HG03159 (cell line): ENCODE data around the gene GET4.
"Not testable (repeated sequence)": the region's sequence is repeated elsewhere in the genome, so short reads cannot be mapped to it uniquely, and the experiment has no call there.

Experiments used
- ATAC-seq: cut with Tn5 transposase; IDR thresholded peaks from one replicate; pipeline ENCODE4 v1.9.1; 2021; ENCODE audit warnings: mild to moderate bottlenecking, moderate library complexity; ENCODE audit not compliant: unreplicated experiment

GET4 gene

DNA sequence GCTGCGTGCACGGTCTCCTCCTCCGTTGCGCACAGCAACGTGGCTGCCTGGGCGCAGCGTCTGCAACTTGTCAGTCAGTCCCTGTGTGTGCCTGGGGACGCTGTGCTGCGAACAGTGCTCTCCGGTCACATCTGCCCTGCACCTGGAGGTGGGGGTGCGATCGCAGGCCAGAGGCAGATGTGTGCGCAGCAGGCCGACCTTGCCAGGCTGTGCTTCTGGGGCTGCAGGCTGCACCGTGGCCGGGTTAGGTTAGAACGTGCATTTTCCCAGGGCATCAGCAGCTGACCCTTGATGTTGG is 8.2 kb upstream of the GET4 start:
- ATAC-seq, result no peak

DNA sequence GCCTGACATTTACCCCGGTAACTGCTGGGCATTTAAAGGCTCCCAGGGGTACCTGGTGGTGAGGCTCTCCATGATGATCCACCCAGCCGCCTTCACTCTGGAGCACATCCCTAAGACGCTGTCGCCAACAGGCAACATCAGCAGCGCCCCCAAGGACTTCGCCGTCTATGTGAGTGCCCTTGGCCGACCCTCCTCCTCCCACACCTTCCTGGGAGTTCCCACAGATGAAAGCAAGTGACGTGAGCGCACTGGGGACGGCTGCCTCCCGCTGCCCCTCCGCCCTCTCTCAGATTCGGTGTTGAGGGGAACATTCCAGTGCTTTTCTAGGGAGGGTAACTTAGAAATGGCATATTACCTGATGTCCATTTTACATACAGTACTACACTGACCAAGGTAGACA is 7.0 kb upstream of the GET4 start:
- ATAC-seq, result no peak

GRCh38 chr7:871900-872537 is 4.3 kb upstream of the GET4 start:
- ATAC-seq, result no peak

GRCh38 chr7:872685-873084 is 3.7 kb upstream of the GET4 start:
- not testable (repeated sequence) for ATAC-seq

GRCh38 chr7:873367-874002 is 2.9 kb upstream of the GET4 start:
- no peak for ATAC-seq

GRCh38 chr7:874031-874749 is 2.2 kb upstream of the GET4 start:
- ATAC-seq, result no peak

DNA sequence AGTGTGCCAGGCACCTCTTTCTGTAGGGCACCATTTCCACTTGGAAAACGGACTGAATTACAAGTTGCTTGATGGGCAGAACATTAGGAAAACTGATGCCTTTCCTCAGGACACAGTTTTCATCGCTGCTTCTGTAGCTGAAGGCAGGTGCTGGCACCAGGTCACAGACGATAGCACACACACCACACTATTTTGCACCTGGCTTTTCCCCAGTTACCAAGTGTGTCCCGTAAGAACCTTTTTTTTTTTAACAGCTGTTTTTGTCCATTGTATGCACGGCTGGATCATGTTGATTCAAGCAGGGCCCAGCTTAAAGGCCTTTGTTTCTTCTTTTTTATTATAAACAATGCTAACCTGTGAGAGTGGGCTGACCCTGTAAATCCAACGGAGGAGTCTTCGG is 1.3 kb upstream of the GET4 start:
- no peak for ATAC-seq

- no peak for ATAC-seq
These were observed 778 bp upstream of the GET4 start for GRCh38 chr7:875476-876076.

GRCh38 chr7:876972-877311 is 588 bp downstream of the GET4 start:
- ATAC-seq, result no peak

DNA sequence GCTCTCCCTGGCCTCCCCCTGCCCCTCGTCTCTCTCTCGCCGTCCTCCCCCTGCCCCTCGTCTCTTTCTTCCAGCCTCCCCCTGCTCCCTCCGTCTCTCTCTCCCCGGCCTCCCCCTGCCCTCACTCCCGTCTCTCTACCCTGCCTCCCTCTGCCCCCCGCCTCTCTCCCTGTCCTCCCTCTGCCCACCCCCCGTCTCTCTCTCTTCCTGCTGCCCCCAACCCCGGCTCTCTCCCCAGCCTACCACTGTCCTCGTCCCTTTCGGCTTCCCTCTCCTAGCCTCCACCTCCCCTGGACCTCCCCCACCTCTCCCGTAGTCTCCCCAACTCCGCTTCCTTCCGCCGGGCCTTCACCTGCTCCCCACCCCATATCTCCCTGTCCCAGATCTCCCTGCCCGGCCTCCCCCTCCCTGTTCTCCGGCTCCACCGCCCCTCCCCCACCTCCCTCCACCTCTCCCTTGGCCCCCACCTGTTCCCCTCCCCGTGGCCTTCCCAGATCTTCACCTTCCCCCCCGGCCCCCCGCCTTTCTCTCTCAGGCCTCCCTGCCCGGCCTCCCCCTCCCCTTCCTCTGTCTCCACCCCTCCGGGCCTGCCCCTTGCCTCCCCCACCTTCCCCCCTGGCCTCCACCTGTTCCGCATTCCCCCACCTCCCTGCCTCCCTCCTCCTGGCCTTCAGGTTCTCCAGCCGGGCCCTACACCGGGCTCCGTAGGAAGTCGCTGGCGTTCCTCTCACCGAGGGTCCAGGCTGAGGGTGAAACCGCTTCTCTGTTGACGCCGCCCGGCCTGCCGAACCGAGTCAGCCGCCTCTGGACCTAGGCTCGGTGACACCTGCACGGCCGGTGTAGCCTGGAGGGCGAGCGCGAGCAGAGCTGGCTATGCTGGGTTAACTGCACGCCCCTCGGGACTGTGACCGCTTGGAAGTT is 1.2 kb downstream of the GET4 start:
- no peak for ATAC-seq

DNA sequence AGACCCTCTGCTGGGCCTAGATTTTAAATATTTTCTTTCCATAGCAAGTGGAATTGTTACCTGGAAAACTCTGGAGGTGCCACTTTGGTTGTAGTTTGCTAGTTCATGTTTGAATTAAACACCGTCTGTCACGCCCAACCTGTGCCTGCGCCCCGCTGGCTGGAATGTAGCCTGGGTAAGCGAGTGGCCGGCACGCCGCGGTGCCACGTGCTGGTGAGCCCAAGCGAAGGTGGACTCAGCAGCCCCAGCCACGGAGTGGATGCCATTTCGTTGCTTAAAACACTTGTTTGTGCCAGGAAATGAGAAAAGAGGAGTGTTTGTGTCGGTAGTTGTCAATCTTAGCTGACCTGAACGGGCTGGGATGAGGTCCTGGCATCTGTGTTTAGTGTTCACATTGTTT is 2.7 kb downstream of the GET4 start:
- ATAC-seq, result no peak

GRCh38 chr7:879706-880105 is 3.4 kb downstream of the GET4 start:
- ATAC-seq, result no peak

DNA sequence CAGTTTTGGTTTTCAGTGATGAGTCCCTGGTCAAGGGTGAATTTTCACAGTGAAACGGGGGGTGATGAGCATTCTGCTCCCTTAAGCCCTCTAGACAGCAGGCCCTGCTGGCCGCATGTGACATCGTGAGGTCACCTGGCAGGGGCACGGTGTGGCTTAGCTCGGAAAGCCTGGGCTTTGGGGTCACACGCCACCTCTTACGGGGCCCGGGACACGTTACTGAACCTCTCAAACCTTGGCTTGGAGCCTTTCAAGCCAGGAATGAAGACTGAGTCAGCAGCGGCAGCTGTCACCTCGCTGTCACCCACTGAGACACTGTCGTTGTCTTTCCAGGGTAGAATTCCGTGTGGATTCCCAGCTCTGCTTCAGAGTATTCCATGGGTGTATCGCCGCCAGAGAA is 4.1 kb downstream of the GET4 start:
- no peak for ATAC-seq

DNA sequence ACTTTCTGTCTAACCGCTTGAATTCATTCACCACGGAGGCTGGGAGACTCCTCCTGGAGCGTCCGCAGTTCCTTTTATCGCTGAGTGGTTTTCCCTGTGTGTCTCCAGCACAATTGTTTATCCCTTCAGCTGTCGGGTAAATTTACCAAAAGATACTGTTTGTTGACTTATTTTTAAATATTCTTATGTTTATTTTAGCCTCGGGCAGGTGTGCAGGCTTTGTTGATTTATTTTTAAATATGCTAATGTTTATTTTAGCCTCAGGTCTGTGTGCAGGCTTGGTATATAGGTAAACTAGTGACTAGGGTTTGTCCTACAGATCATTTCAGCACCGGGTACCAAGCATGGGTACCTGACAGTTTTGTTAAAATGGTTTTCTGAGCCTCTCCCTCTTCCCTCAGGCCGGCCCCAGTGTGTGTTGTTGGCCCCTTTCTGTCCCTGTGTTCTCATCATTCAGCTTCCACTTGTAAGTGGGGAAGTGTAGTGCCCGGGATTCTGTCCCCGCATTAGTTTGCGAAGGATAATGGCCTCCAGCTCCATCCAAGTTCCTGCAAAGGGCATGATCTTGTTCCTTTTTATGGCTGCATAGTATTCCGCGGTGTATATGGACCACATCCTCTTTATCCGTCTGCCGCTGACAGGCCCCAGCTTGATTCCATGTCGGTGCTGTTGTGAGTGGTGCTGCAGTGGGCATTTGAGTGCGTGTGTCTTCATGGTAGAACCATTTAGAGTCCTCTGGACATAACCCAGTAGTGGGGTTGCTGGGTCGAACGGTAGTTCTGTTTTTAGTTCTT is 5.3 kb downstream of the GET4 start:
- no peak for ATAC-seq

- no peak for ATAC-seq
These were observed 6.1 kb downstream of the GET4 start for GRCh38 chr7:882336-883035.

- ATAC-seq, result no peak
These were observed 7.0 kb downstream of the GET4 start for GRCh38 chr7:883055-884021.

DNA sequence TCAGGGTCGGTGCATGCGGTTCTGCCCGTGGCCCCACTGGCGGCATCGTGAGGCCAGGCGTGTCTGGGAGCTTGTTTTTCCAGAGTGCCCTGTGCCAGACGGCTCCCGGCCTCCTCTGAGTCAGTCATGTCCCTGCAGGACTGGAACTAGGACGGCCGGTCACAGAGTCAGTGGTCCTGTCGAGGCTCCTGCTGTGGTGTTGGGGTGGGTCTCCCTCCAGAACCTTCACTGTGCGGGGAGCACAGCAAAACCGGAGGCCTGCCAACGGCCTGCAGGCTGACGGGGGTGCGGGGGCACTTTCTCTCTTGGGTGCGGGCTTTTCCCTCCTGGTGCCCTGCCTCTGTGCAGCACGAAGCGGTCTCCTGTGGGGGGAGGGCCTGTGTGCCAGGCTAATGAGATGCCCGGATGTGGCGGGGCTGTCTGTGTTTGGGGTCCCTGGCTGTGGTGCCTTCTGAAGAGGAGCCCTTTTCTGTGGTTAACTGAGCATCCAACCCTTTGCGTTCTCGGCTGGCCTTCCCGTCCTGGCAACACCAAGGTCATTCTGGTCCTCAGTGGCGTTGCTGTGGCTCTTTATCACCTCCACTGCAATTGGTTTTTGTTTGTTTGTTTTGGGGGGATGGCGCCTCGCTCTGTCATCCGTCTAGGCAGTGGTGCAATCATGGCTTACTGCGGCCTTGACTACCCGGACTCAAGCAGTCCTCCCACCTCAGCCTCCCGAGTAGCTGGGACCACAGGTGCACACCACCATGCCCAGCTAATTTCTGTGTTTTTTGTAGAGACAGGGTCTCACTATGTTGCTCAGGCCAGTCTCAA is 8.0 kb downstream of the GET4 start:
- ATAC-seq, result no peak
